NCI-H1694 (cell line): ENCODE measurements around the gene P3H3.
A peak's percentile ranks its signal among the peaks of the same experiment; 100 is the strongest.
"Not testable (repeated sequence)": the region's sequence is repeated elsewhere in the genome, so short reads cannot be mapped to it uniquely, and the experiment has no call there.

Experiments
- DNase-seq: peaks from one replicate; lab custom pipeline; 2025; lab: John Stamatoyannopoulos, UW

The P3H3 gene

GRCh38 chr12:6867413-6868210, 39.4 kb downstream of the P3H3 start, which contains the start of gene TPI1:
Gene TPI1, plus strand, starts transcription at chr12:6867531. Its CDS starts 36 bp downstream, at chr12:6867567.
- DNase-seq: peak; percentile 75

- no peak for DNase-seq
Observed at GRCh38 chr12:6868211-6869048, 40.2 kb downstream of the P3H3 start.

- peak; percentile 94 for DNase-seq
Observed at GRCh38 chr12:6869049-6870021, 41.1 kb downstream of the P3H3 start.

DNA sequence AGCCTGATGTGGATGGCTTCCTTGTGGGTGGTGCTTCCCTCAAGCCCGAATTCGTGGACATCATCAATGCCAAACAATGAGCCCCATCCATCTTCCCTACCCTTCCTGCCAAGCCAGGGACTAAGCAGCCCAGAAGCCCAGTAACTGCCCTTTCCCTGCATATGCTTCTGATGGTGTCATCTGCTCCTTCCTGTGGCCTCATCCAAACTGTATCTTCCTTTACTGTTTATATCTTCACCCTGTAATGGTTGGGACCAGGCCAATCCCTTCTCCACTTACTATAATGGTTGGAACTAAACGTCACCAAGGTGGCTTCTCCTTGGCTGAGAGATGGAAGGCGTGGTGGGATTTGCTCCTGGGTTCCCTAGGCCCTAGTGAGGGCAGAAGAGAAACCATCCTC, 42.1 kb downstream of the P3H3 start:
- DNase-seq: not testable (repeated sequence)

GRCh38 chr12:6871052-6871957, 43.1 kb downstream of the P3H3 start:
- DNase-seq: no peak

DNA sequence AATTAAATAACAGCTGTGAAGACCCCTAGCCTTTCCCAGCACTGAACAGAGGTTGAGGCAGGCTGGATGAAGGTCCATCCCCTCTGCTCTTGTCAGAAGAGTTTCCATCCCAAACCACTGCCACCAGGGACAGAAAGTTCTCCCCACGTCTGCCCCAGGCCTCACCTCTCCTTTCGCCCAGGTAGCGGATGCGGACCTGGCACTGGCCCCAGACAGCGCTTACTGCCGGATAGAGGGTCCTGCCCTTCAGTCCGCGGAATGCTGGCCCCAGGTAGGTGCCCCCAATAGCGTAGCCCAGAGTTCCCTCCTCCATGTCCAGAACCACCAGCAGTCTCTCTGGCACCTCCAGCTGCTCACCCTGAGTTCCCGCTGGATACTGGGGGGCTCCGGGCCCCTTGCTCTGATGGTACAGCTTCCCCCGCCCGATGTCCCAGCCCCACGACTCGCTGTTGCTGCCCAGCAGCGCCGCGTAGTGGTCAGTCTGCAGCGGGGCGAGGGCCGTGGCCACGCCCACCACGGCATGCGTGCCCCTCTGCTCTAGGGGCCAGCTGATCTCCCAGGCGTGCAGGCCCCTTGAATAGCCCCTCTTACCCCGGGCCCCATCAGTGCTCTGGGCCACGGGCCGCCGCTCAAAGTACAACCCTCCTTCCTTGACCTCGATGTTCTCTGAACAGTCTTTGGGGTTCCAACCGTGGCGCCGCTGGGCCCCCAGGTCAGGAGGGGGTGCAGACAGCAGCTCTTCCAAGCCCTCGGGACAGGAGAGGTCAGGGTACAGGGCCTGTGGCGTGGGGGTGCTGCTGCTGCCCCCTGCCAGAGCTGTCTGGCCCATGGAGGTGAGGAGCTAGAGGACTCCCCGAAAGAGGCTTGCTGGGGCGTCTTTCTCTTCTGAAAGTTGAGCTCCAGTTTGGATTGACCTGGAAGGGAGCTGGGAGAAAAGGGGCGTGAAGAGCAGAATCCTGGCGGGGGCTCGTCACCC, 44.2 kb downstream of the P3H3 start:
- peak; percentile 61 for DNase-seq

GRCh38 chr12:6873094-6874014, 45.1 kb downstream of the P3H3 start, which contains the start of gene SPSB2:
Gene SPSB2, minus strand, starts transcription at chr12:6873303. Its CDS starts 402 bp downstream, at chr12:6872901.
- DNase-seq: peak; percentile 97

GRCh38 chr12:6874015-6874368, 45.8 kb downstream of the P3H3 start:
- not testable (repeated sequence) for DNase-seq

GRCh38 chr12:6879824-6880223, 51.6 kb downstream of the P3H3 start:
- not testable (repeated sequence) for DNase-seq

GRCh38 chr12:6883252-6883651, 55.0 kb downstream of the P3H3 start:
- no peak for DNase-seq

DNA sequence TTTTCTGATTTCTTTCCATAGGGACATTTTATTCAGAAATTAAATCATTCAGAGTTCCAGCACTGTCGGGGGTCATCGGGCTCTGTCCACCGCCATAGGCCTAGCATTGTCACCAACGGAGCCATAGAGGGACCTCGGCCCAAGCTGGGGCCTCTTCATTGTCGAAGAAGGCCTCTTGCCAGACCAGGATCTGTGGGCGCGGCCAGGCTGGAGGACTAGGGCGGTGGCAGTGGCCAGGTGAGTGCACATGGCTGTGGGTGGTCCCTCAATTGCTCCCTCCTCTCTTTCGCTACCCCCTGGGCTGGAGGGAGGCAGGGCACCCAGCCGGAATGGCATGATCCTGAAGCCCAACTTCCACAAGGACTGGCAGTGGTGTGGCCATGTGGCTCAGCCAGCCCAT, 55.5 kb downstream of the P3H3 start:
- DNase-seq: no peak

DNA sequence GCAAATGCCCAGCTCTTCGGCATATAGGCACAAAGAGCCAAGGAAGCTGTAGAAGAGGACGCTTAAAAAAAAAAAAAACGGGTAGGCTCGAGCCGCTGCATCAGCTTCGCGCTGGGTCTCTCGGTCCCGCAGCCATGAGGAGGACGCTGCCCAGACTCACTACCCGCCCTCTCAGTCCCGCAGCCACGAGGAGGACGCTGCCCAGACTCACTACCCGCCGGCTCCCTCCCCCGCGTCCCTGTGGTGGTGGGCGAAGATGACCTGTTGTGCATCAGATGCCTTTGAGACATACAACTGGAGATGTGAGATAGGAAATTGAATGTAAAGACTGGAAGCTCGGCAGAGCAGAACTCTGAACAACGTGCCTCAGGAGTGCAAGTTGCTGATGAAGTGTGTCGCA, 56.3 kb downstream of the P3H3 start:
- DNase-seq: no peak

DNA sequence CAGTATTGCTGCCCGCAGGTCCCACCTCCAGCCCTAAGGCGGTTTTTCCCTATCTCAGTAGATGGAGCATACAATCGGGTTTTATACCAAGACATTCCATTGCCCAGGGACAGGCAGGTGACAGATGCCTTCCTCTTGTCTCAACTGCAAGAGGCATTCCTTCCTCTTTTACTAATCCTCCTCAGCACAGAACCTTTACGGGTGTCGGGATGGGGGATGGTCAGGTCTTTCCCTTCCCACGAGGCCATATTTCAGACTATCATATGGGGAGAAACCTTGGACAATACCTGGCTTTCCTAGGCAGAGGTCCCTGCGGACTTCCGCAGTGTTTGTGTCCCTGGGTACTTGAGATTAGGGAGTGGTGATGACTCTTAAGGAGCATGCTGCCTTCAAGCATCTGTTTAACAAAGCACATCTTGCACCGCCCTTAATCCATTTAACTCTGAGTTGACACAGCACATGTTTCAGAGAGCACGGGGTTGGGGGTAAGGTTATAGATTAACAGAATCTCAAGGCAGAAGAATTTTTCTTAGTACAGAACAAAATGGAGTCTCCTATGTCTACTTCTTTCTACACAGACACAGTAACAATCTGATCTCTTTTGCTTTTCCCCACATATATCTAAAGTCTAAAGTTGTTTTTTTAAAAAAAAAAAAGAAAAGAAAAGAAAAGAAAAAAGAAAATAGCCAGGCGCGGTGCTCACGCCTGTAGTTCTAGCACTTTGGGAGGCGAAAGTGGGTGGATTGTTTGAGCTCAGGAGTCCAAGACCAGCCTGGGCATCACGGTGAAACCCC, 58.2 kb downstream of the P3H3 start:
- not testable (repeated sequence) for DNase-seq

- DNase-seq: no peak
Observed at GRCh38 chr12:6887460-6887859, 59.3 kb downstream of the P3H3 start.

DNA sequence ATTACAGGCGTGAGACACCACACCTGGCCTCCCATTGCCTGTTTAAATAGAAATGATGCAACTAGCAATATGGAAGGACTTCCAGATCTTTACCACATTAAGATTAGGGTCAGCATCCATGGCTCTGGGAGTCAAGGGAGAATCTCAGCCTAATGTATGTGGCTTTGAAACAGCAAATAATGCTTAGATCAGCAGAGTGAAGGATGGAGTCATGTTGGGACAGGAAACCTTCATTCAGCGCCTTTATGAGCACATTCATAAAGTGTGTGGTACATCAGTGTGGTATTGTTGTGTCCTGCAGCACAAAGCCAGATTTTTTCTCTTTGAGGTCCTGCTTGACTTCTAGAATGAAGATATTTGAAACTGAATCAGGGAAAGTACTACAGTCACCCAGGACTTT, 60.2 kb downstream of the P3H3 start:
- no peak for DNase-seq

DNA sequence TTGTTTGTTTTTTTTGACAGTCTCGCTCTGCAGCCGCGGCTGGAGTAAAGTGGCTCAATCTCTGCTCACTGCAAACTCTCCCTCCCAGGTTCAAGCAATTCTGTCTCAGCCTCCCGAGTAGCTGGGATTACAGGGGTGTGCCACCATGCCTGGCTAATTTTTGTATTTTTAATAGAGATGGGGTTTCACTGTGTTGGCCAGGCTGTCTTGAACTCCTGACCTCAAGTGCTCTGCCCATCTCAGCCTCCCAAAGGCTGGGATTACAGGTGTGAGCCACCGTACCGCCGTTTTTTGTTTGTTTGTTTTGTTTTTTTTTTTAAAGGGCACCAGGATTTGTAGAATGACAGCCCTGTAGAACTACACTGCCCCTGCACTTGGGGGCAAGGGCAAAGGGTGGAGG, 60.6 kb downstream of the P3H3 start:
- DNase-seq: not testable (repeated sequence)
